Measurements from ENCODE around the gene PTPRG. TPM values are rescaled to one million over a fixed set of nuclear protein-coding genes. Genes with fewer than 3 reads are reported as not detected.
A peak's percentile ranks its signal among the peaks of the same experiment; 100 is the strongest.

Gene PTPRG
- total RNA-seq, 4 donors from 2014 or later = 21.1 to 54.2 (median 30.6) TPM

- TF ChIP-seq CTCF (IDR thresholded peaks at IDR 0.05 in 4 of 5, conservative IDR thresholded peaks at IDR 0.05 in 1 of 5) (no peak), POLR2A (IDR thresholded peaks at IDR 0.05) (no peak)
- DNase-seq (no peak), ATAC-seq (no peak)
- H3K4me3 ChIP-seq = peak overlapping the region in 2 of 4 donors; percentile 14 to 22
- peak overlapping the region; percentile 2 to 61 (median 54) for H3K27ac ChIP-seq
- no peaks in the 10 kb centered on the region for H3K27me3 ChIP-seq
- H3K36me3 ChIP-seq = no peaks in the 10 kb centered on the region
- no peaks in the 10 kb centered on the region for H3K9me3 ChIP-seq
- in situ Hi-C loops (cut with MboI; ENCODE audit: low sequenced_read_pairs in 4 of 4) = no loop called here
- intact Hi-C loops (cut with DNase I; ENCODE audit: low total_unique reads) = no loop called here
- peaks cover 21 to 57% of the 10 kb centered on the region in 2 donors for H3K4me1 ChIP-seq
These were observed 33.0 kb downstream of the PTPRG start for GRCh38 chr3:61594144-61594963.

GRCh38 chr3:61594964-61595285 is 33.6 kb downstream of the PTPRG start:
- in situ Hi-C loops (cut with MboI; ENCODE audit: low sequenced_read_pairs in 4 of 4) = no loop called here
- H3K27ac ChIP-seq = peak overlapping the region; percentile 2 to 61 (median 54)
- peak in 1 of 2 donors; percentile 7 for ATAC-seq
- H3K4me3 ChIP-seq = peak overlapping the region in 3 of 4 donors; percentile 4 to 22 (median 14)
- TF ChIP-seq POLR2A (IDR thresholded peaks at IDR 0.05) (no peak), CTCF (IDR thresholded peaks at IDR 0.05 in 4 of 5, conservative IDR thresholded peaks at IDR 0.05 in 1 of 5) (no peak)
- H3K36me3 ChIP-seq = no peaks in the 10 kb centered on the region
- H3K9me3 ChIP-seq = no peaks in the 10 kb centered on the region
- intact Hi-C loops (cut with DNase I; ENCODE audit: low total_unique reads) = no loop called here
- DNase-seq = no peak
- H3K4me1 ChIP-seq = peaks cover 21 to 57% of the 10 kb centered on the region in 2 donors
- H3K27me3 ChIP-seq = no peaks in the 10 kb centered on the region

GRCh38 chr3:61595288-61595687 is 33.9 kb downstream of the PTPRG start:
- peak; percentile 69 to 89 for ATAC-seq
- intact Hi-C loops (cut with DNase I; ENCODE audit: low total_unique reads) = no loop called here
- H3K27ac ChIP-seq = peak overlapping the region; percentile 2 to 61 (median 54)

GRCh38 chr3:61595826-61596225 is 34.5 kb downstream of the PTPRG start:
- intact Hi-C loops (cut with DNase I; ENCODE audit: low total_unique reads) = no loop called here
- peaks cover 22 to 57% of the 10 kb centered on the region in 2 donors for H3K4me1 ChIP-seq
- TF ChIP-seq POLR2A (IDR thresholded peaks at IDR 0.05) (no peak), CTCF (IDR thresholded peaks at IDR 0.05 in 4 of 5, conservative IDR thresholded peaks at IDR 0.05 in 1 of 5) (no peak)
- DNase-seq (no peak), ATAC-seq (peak in 1 of 2 donors; percentile 11)
- peak overlapping the region; percentile 2 to 61 (median 54) for H3K27ac ChIP-seq
- H3K36me3 ChIP-seq = no peaks in the 10 kb centered on the region
- no peaks in the 10 kb centered on the region for H3K27me3 ChIP-seq
- H3K4me3 ChIP-seq = no peak overlapping the region
- H3K9me3 ChIP-seq = no peaks in the 10 kb centered on the region
- in situ Hi-C loops (cut with MboI; ENCODE audit: low sequenced_read_pairs in 4 of 4) = no loop called here

More at GRCh38 chr3:61595288-61595687, 33.9 kb downstream of the PTPRG start:
- Histone ChIP-seq H3K4me3 (peak overlapping the region in 3 of 4 donors; percentile 4 to 22 (median 14)), H3K4me1 (peaks cover 21 to 57% of the 10 kb centered on the region in 2 donors), H3K27me3 (no peaks in the 10 kb centered on the region), H3K9me3 (no peaks in the 10 kb centered on the region), H3K36me3 (no peaks in the 10 kb centered on the region)
- in situ Hi-C loops (cut with MboI; ENCODE audit: low sequenced_read_pairs in 4 of 4) = no loop called here
- DNase-seq = no peak
- TF ChIP-seq POLR2A (IDR thresholded peaks at IDR 0.05) (no peak), CTCF (IDR thresholded peaks at IDR 0.05 in 4 of 5, conservative IDR thresholded peaks at IDR 0.05 in 1 of 5) (no peak)
